Neural crest cell (in vitro differentiated cells): ENCODE measurements around the gene TGFB2. TPM values are rescaled to one million over a fixed set of nuclear protein-coding genes. Genes with fewer than 3 reads are reported as not detected.

Source experiments
- DNase-seq: peaks from one replicate; pipeline ENCODE4 v3.0.0; 2021; ENCODE audit warnings: low read depth, mixed read lengths, low spot score
- H3K27ac Mint-ChIP-seq: one replicate; pipeline ENCODE4 v1.8.0; 2021; ENCODE audit warnings: mild to moderate bottlenecking, mixed read lengths; ENCODE audit not compliant: unreplicated experiment
- H3K27me3 Mint-ChIP-seq: 2 replicates; pipeline ENCODE4 v1.8.0; 2021; ENCODE audit warnings: low read depth, mild to moderate bottlenecking, mixed read lengths
- H3K36me3 Mint-ChIP-seq: 2 replicates; pipeline ENCODE4 v1.8.0; 2021; ENCODE audit warnings: low read depth, mild to moderate bottlenecking, mixed read lengths
- H3K4me1 Mint-ChIP-seq: 2 replicates; pipeline ENCODE4 v1.8.0; 2021; ENCODE audit warnings: mixed read lengths
- H3K4me3 Mint-ChIP-seq: one replicate; pipeline ENCODE4 v1.8.0; 2021; ENCODE audit warnings: mild to moderate bottlenecking, mixed read lengths
- H3K9me3 Mint-ChIP-seq: 2 replicates; pipeline ENCODE4 v1.8.0; 2021; ENCODE audit warnings: mixed read lengths
- CTCF ChIP-seq: fragments of 200-600 bp; sonication (generic); conservative IDR thresholded peaks from 2 replicates; pipeline ENCODE4 v1.5.0; 2021; ENCODE audit warnings: antibody characterized with exemption, mild to moderate bottlenecking
- total RNA-seq: library from RNA; stranded (reverse); gene quantifications from 2 replicates; pipeline ENCODE4 v1.2.1, GENCODE V29; 2021

The TGFB2 gene
- total RNA-seq, 1 donor from 2014 or later = 11.4 TPM

DNA sequence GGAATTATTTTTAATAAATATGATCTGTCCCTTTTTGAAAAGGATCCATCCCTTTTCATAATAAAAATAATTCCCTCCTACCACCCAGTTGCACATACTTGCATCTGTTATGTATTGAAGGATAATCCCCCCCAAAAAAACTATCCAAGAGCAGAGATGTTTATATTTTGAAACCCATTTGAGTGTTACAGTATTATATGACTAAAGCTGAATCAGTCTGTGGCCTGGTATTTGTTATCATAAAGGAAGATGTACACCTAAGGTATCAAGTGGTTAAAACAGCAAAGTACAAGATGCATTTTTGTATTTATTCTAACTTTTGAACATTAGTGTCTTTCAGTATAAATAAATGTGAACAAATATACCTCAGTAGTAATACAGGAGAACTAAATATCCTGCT lies 12.7 kb upstream of the TGFB2 start:
- H3K4me3 Mint-ChIP-seq = no peak overlapping the region
- H3K36me3 Mint-ChIP-seq = no peaks in the 10 kb centered on the region
- peaks cover 10% of the 10 kb centered on the region for H3K4me1 Mint-ChIP-seq
- no peak for DNase-seq
- H3K27me3 Mint-ChIP-seq = no peaks in the 10 kb centered on the region
- H3K9me3 Mint-ChIP-seq = no peaks in the 10 kb centered on the region
- no peak overlapping the region for H3K27ac Mint-ChIP-seq
- no peak for TF ChIP-seq CTCF

GRCh38 chr1:218336328-218336727 lies 8.8 kb upstream of the TGFB2 start:
- H3K36me3 Mint-ChIP-seq = no peaks in the 10 kb centered on the region
- no peak overlapping the region for H3K4me3 Mint-ChIP-seq
- H3K27ac Mint-ChIP-seq = no peak overlapping the region
- no peaks in the 10 kb centered on the region for H3K27me3 Mint-ChIP-seq
- H3K9me3 Mint-ChIP-seq = no peaks in the 10 kb centered on the region
- peaks cover 13% of the 10 kb centered on the region for H3K4me1 Mint-ChIP-seq
- DNase-seq = no peak
- no peak for TF ChIP-seq CTCF

GRCh38 chr1:218339267-218339831 lies 5.8 kb upstream of the TGFB2 start:
- no peak for DNase-seq
- Mint-ChIP-seq H3K9me3 (no peaks in the 10 kb centered on the region), H3K4me3 (no peak overlapping the region), H3K27me3 (peaks cover 2% of the 10 kb centered on the region), H3K36me3 (no peaks in the 10 kb centered on the region), H3K27ac (no peak overlapping the region), H3K4me1 (peaks cover 22% of the 10 kb centered on the region)
- peak; percentile 85 for TF ChIP-seq CTCF

DNA sequence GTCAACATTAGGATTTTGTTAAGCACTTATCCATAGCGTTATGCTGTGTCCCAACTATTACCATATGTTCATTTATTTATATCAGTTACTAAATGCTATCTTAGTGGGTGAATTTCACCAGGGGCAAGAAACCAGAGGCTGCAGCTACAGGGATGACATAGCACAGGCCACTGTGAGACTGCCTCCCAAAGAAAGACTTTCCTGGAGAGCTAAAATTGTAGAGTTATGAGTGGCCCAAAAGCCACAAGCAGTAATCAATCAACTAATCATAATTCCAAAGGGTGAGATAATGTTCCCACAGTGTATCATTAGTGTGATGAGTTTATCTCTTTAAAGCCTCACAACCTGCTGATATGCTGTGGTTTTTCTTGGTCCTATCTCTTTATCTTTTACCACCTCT lies 3.8 kb upstream of the TGFB2 start:
- no peak for TF ChIP-seq CTCF

GRCh38 chr1:218342091-218342490 lies 3.0 kb upstream of the TGFB2 start:
- peak overlapping the region; percentile 47 for H3K4me3 Mint-ChIP-seq
- H3K9me3 Mint-ChIP-seq = no peaks in the 10 kb centered on the region
- no peak for DNase-seq
- no peak overlapping the region for H3K27ac Mint-ChIP-seq
- H3K36me3 Mint-ChIP-seq = no peaks in the 10 kb centered on the region
- H3K4me1 Mint-ChIP-seq = peaks cover 26% of the 10 kb centered on the region
- TF ChIP-seq CTCF = no peak
- H3K27me3 Mint-ChIP-seq = peaks cover 14% of the 10 kb centered on the region

More for the DNA sequence above, 3.8 kb upstream of the TGFB2 start:
- no peak for DNase-seq
- H3K4me3 Mint-ChIP-seq = no peak overlapping the region
- H3K9me3 Mint-ChIP-seq = no peaks in the 10 kb centered on the region
- no peaks in the 10 kb centered on the region for H3K36me3 Mint-ChIP-seq
- H3K27me3 Mint-ChIP-seq = peaks cover 7% of the 10 kb centered on the region
- H3K27ac Mint-ChIP-seq = no peak overlapping the region
- H3K4me1 Mint-ChIP-seq = peaks cover 19% of the 10 kb centered on the region
